Neutrophil (primary cell): Measurements from ENCODE around the gene PDP2.

Experiments
- H3K27ac ChIP-seq: fragments of 200-600 bp; sonication (generic); 2 replicates; pipeline ENCODE4 v1.5.1; 2016; ENCODE audit warnings: mild to moderate bottlenecking, moderate library complexity
- H3K27me3 ChIP-seq: fragments of 200-600 bp; sonication (generic); 2 replicates; pipeline ENCODE4 v1.6.0; 2016; ENCODE audit warnings: mild to moderate bottlenecking
- H3K36me3 ChIP-seq: fragments of 200-600 bp; sonication (generic); 2 replicates; pipeline ENCODE4 v1.5.1; 2017
- H3K4me1 ChIP-seq, 2 experiments: fragments of 200-600 bp in 1 of 2; sonication (generic) in 1 of 2; 1 replicate in 1 of 2; 2 replicates in 1 of 2; pipeline versions ENCODE4 v1.5.1 to v1.6.1; 2013 to 2016; ENCODE audit warnings: low read depth in 1 of 2, low read length in 1 of 2, mild to moderate bottlenecking in 1 of 2, moderate library complexity in 1 of 2; ENCODE audit not compliant: control insufficient read depth in 1 of 2, insufficient read depth in 1 of 2
- H3K4me3 ChIP-seq, 2 experiments: fragments of 200-600 bp in 1 of 2; sonication (generic) in 1 of 2; 1 replicate in 1 of 2; 2 replicates in 1 of 2; pipeline ENCODE4 v1.5.1; 2013 to 2016; ENCODE audit warnings: low read depth in 1 of 2, low read length in 1 of 2, mild to moderate bottlenecking in 1 of 2, moderate library complexity in 1 of 2
- H3K9me3 ChIP-seq: fragments of 200-600 bp; sonication (generic); 2 replicates; pipeline ENCODE4 v1.5.1; 2016
- CTCF ChIP-seq: fragments of 200-600 bp; sonication (generic); IDR thresholded peaks from 2 replicates; pipeline ENCODE4 v1.5.1; 2016; ENCODE audit warnings: antibody characterized with exemption

PDP2 gene

GRCh38 chr16:66898207-66898606, 17.9 kb downstream of the PDP2 start:
- TF ChIP-seq CTCF = no peak
- Histone ChIP-seq H3K27ac (no peak overlapping the region), H3K4me1 (no peaks in the 10 kb centered on the region), H3K36me3 (no peaks in the 10 kb centered on the region), H3K4me3 (no peak overlapping the region), H3K27me3 (no peaks in the 10 kb centered on the region), H3K9me3 (no peaks in the 10 kb centered on the region)

GRCh38 chr16:66898933-66899309, 18.6 kb downstream of the PDP2 start:
- H3K9me3 ChIP-seq = no peaks in the 10 kb centered on the region
- no peak for TF ChIP-seq CTCF
- H3K27ac ChIP-seq = no peak overlapping the region
- H3K4me1 ChIP-seq = no peaks in the 10 kb centered on the region
- H3K4me3 ChIP-seq = no peak overlapping the region
- no peaks in the 10 kb centered on the region for H3K36me3 ChIP-seq
- H3K27me3 ChIP-seq = no peaks in the 10 kb centered on the region

- Histone ChIP-seq H3K4me1 (no peaks in the 10 kb centered on the region), H3K27me3 (no peaks in the 10 kb centered on the region), H3K9me3 (no peaks in the 10 kb centered on the region), H3K4me3 (no peak overlapping the region), H3K36me3 (no peaks in the 10 kb centered on the region), H3K27ac (no peak overlapping the region)
- no peak for TF ChIP-seq CTCF
Measured at GRCh38 chr16:66899310-66899944, 19.1 kb downstream of the PDP2 start.

GRCh38 chr16:66899945-66900710, 19.8 kb downstream of the PDP2 start:
- H3K4me3 ChIP-seq = no peak overlapping the region
- no peaks in the 10 kb centered on the region for H3K4me1 ChIP-seq
- no peaks in the 10 kb centered on the region for H3K9me3 ChIP-seq
- no peaks in the 10 kb centered on the region for H3K36me3 ChIP-seq
- no peak overlapping the region for H3K27ac ChIP-seq
- no peaks in the 10 kb centered on the region for H3K27me3 ChIP-seq
- no peak for TF ChIP-seq CTCF

GRCh38 chr16:66900721-66901441, 20.6 kb downstream of the PDP2 start:
- Histone ChIP-seq H3K9me3 (no peaks in the 10 kb centered on the region), H3K27me3 (no peaks in the 10 kb centered on the region), H3K27ac (no peak overlapping the region), H3K36me3 (no peaks in the 10 kb centered on the region), H3K4me3 (no peak overlapping the region), H3K4me1 (no peaks in the 10 kb centered on the region)
- TF ChIP-seq CTCF = no peak
